ENCODE data around the gene TESK2.

The TESK2 gene

DNA sequence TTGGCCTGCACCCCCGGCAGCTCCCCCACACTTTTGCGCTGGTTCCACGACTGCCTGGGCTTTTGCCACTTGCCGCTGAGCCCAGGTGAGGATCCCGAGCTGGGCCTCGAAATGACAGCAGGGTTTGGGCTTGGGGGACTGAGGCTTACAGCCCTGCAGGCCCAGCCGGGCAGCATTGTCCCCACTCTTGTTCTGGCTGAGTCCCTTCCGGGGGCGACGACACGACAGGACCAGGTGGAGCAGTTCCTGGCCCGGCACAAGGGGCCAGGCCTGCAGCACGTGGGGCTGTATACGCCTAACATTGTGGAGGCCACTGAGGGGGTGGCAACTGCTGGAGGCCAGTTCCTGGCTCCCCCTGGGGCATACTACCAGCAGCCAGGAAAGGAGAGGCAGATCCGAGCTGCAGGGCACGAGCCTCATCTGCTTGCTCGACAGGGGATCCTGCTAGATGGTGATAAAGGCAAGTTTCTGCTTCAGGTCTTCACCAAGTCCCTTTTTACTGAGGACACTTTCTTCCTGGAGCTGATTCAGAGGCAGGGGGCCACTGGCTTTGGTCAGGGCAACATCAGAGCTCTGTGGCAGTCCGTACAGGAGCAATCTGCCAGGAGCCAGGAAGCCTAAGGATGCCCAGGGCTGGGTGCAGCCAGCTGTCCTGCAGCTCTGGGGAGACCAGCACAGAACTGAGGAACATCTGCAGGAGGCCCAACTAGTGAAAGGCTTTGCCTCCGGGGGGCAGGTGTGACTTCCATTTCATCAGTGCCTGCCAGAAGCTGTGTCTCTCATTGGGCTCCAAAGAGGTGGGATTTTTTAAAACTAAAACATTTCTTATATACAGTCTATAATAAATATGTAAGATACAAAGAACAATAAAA is 163.1 kb downstream of the TESK2 start:
- no peak for TF ChIP-seq JUND (IDR thresholded peaks at IDR 0.05; ENCODE audit: low read depth)
- in situ Hi-C loops (cut with HindIII; ENCODE audit: low pct_unique_long_range_greater_than_20kb, low sequenced_read_pairs): no loop called here
- no peak for DNase-seq (ENCODE audit: low read depth in 1 of 2, low spot score in 1 of 2)

DNA sequence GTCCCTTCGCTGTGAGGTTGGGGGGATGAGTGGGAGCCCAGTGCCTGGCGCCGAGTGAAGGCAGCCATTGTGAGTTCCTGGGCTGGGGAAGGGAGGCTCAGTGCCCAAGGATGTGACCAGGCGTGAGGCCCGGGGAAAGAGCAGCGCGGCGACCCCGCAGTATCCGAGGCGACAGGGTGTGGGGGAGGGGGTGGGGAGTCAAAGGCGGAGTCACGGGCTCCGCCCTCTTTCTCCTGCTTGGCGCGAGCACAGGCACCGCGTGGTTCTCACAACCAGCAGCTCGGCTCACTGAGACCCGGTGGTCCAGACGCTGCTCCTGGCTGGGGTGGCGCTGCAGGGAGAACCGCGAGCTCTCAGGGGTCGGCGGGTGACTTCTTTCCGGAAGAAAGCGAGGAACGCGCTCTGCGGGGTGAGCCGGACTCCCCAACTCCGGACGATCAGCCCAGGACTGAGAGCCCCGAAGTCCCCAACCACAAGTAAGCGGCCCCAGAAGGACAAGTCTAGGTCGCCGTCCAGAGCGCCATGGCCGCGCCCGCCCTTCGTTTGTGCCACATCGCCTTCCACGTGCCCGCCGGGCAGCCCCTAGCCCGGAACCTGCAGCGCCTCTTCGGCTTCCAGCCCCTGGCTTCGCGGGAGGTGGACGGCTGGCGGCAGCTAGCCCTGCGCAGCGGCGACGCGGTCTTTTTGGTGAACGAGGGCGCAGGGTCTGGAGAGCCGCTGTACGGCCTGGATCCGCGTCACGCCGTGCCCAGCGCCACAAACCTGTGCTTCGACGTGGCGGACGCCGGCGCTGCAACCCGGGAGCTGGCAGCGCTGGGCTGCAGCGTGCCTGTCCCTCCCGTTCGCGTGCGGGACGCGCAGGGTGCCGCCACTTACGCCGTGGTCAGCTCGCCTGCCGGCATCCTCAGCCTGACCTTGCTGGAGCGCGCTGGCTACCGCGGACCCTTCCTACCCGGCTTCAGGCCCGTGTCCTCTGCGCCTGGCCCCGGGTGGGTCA is 164.0 kb downstream of the TESK2 start, which contains the start of gene HPDL:
TSS of gene HPDL (plus strand) at position 269 of the 997 bp plus-strand sequence. CDS start at position 523, 254 bp downstream.
- no peak for TF ChIP-seq JUND (IDR thresholded peaks at IDR 0.05; ENCODE audit: low read depth)
- in situ Hi-C loops (cut with HindIII; ENCODE audit: low pct_unique_long_range_greater_than_20kb, low sequenced_read_pairs): no loop called here
- no peak for DNase-seq (ENCODE audit: low read depth in 1 of 2, low spot score in 1 of 2)

DNA sequence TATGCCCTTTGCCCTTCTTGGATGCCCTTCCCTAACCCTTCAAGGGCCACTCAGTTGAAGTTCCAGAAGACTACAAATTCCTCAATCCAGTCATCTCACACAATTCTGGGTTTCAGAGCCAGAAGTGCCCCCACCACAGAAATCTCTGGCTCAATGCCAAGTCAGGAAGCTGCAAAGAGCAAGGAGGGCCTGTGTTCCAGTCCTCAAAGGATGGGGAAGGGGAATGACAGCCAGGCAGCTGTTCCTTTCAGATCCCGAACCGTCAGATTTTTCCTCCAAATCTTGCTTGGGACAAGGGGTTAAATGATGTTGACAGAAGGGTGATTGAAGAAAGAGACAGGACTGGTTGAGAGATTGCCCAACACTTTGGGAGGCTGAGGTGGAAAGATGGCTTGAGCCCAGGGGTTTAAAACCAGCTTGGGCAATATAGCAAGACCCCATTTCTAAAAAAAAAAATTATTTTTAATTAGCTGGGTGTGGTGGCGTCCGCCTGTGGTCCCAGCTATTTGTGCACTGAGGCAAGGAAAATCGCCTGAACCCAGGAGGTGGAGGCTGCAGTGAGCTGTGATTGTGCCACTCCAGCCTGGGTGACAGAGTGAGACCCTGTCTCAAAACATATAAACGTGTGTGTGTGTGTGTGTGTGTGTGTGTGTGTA is 165.0 kb downstream of the TESK2 start:
- TF ChIP-seq JUND (IDR thresholded peaks at IDR 0.05; ENCODE audit: low read depth): no peak
- in situ Hi-C loops (cut with HindIII; ENCODE audit: low pct_unique_long_range_greater_than_20kb, low sequenced_read_pairs): no loop called here
- no peak for DNase-seq (ENCODE audit: low read depth in 1 of 2, low spot score in 1 of 2)

DNA sequence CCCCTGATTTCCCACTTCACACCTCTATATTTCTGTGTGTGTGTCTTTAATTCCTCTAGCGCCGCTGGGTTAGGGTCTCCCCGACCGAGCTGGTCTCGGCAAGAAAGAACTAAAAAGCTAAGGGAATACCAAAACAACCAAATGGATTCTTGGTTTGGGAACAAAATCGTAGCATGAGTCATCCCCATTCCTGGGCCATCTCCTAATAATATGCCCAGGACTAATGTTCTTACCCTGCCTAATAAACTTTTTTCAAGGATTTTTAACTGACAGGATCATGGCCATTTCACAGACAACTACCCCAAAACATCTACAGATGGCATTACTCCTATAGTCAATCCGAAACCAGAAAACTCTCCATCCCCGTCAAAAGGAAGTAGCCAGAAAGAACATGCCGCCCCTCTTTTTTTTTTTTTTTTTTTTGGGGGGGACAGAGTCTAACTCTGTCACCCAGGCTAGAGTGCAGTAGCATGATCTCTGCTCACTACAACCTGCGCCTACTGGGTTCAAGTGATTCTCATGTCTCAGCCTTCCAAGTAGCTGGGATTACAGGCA is 168.4 kb downstream of the TESK2 start:
- DNase-seq (ENCODE audit: low read depth in 1 of 2, low spot score in 1 of 2): no peak

DNA sequence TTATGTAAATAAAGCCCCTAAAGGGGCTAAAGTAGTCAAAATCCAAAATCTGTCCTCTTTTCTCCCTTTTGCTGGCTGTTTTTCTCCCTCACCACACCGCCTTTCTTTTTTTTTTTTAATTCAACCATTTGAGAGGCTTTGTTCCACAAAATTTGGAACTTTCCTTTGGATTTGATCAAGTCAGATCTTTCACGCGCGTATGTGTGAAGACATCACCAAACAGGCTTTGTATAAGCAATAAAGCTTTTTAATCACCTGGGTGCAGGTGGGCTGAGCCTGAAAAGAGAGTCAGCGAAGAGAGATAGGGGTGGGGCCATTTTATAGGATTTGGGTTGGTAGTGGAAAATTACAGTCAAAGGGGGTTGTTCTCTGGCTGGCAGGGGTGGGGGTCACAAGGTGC is 169.5 kb downstream of the TESK2 start:
- TF ChIP-seq JUND (IDR thresholded peaks at IDR 0.05; ENCODE audit: low read depth): no peak
- no peak for DNase-seq (ENCODE audit: low read depth in 1 of 2, low spot score in 1 of 2)
- in situ Hi-C loops (cut with HindIII; ENCODE audit: low pct_unique_long_range_greater_than_20kb, low sequenced_read_pairs): no loop called here

More for the DNA sequence above, 168.4 kb downstream of the TESK2 start:
- in situ Hi-C loops (cut with HindIII; ENCODE audit: low pct_unique_long_range_greater_than_20kb, low sequenced_read_pairs): no loop called here
- TF ChIP-seq JUND (IDR thresholded peaks at IDR 0.05; ENCODE audit: low read depth): no peak

DNA sequence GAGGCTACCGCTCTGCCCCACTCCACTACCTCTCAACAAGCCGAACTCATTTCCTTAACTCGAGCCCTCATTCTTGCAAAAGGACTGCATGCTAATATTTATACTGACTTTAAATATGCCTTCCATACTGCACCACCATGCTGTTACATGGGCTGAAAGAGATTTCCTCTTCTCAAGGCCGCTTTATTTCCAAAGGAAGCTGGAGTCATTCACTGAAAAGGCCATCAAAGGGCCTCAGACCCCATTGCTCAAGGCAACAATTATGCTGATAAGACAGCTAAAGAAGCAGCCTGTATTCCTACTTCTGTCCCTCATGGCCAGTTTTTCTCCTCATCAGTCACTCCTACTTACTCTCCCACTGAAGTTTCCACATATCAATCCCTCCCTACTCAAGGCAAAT is 171.2 kb downstream of the TESK2 start:
- TF ChIP-seq JUND (IDR thresholded peaks at IDR 0.05; ENCODE audit: low read depth): no peak
- DNase-seq (ENCODE audit: low read depth in 1 of 2, low spot score in 1 of 2): no peak
- in situ Hi-C loops (cut with HindIII; ENCODE audit: low pct_unique_long_range_greater_than_20kb, low sequenced_read_pairs): no loop called here

DNA sequence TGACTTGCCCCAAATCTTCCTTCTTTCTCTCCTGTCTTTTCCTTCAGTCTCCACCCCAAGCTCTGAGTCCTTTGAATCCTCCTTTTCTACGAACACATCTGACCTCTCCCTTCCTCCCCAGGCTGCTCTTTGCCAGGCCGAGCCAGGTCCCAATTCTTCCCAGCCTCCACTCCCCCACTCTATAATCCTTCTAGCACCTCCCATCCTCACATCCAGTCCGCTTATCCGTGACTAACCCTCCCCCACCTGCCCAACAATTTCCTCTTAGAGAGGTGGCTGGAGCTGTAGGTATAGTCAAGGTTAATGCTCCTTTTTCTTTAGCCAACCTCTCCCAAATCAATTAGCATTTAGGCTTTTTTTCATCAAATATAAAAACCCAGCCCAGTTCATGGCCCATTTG is 173.8 kb downstream of the TESK2 start:
- in situ Hi-C loops (cut with HindIII; ENCODE audit: low pct_unique_long_range_greater_than_20kb, low sequenced_read_pairs): no loop called here
- DNase-seq (ENCODE audit: low read depth in 1 of 2, low spot score in 1 of 2): no peak
- no peak for TF ChIP-seq JUND (IDR thresholded peaks at IDR 0.05; ENCODE audit: low read depth)

DNA sequence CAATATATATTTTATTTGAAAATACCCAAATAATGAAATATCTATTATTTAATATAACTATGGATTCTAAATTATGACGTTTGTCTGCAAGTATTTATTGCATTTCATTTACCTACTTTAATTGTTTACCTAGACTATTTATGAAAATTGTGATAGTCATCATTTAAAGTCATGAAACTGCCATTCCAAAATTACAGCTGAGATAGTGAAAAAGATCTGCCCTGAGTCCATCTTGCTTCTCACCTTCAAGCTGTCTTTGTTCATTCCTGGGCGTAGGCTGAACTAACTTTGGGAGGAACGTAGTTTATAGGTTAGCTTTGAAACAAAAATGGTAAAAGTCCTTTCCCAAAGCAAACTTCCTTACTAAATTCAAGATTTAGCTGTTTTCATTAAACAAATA is 176.7 kb downstream of the TESK2 start:
- in situ Hi-C loops (cut with HindIII; ENCODE audit: low pct_unique_long_range_greater_than_20kb, low sequenced_read_pairs): no loop called here
- no peak for TF ChIP-seq JUND (IDR thresholded peaks at IDR 0.05; ENCODE audit: low read depth)
- DNase-seq (ENCODE audit: low read depth in 1 of 2, low spot score in 1 of 2): no peak

DNA sequence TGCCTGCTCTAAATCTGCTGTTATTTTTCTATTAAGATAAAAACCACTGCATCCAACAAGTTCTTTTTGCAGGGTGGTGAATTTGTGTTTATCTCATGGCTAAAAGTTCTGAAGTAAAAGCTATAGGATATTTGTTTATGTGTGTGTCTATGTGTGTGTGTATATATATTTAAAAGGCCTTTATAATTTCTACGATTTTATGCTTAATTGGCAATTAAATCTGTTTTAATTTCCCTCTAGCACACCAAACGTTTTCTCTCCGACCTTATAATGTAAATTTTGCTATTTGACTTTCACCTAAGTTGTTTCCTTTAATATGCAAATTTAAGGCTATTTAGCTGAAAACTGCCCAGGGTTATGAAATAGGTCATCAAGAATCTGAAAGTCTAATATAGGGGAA is 184.1 kb downstream of the TESK2 start:
- in situ Hi-C loops (cut with HindIII; ENCODE audit: low pct_unique_long_range_greater_than_20kb, low sequenced_read_pairs): no loop called here
- no peak for TF ChIP-seq JUND (IDR thresholded peaks at IDR 0.05; ENCODE audit: low read depth)
- no peak for DNase-seq (ENCODE audit: low read depth in 1 of 2, low spot score in 1 of 2)

DNA sequence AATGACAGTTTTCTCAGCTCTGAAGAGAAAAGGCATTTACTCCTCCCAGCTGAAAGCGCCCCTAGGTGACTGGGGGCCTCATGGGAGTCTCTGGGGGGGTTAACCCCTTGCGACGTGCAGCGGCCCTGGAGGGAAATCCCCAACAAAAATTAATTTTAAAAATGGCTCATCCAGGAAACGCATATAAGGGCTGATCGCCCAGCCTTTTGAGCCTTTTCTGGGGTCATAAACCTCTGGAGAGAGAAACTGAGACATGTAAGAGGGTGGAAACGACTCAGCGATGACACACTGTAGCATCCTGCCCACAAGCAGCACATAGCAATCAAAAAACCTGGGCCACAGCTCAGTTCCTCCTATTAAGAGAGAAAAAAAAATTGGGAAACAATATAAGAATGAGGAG is 184.6 kb downstream of the TESK2 start:
- DNase-seq (ENCODE audit: low read depth in 1 of 2, low spot score in 1 of 2): no peak
- TF ChIP-seq JUND (IDR thresholded peaks at IDR 0.05; ENCODE audit: low read depth): no peak
- in situ Hi-C loops (cut with HindIII; ENCODE audit: low pct_unique_long_range_greater_than_20kb, low sequenced_read_pairs): no loop called here

DNA sequence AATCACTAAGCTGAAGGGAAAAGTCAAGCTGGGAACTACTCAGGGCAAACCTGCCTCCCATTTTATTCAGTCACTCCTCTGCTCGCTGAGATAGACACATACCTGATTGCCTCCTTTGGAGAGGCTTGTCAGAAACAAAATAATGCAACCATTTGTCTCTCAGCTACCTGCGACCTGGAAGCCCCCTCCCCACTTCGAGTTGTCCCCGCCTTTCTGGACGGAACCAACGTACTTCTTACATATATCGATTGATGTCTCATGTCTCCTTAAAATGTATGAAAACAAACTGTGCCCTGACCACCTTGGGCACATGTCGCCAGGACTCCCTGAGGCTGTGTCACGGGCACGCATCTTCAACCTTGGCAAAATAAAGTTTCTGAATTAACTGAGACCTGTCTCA is 185.7 kb downstream of the TESK2 start:
- no peak for DNase-seq (ENCODE audit: low read depth in 1 of 2, low spot score in 1 of 2)
- TF ChIP-seq JUND (IDR thresholded peaks at IDR 0.05; ENCODE audit: low read depth): no peak
- in situ Hi-C loops (cut with HindIII; ENCODE audit: low pct_unique_long_range_greater_than_20kb, low sequenced_read_pairs): no loop called here
